Panc1 (cell line): Measurements from ENCODE around the gene HNRNPDL. TPM values are rescaled to one million over a fixed set of nuclear protein-coding genes. Genes with fewer than 3 reads are reported as not detected.
A peak's percentile ranks its signal among the peaks of the same experiment; 100 is the strongest.

Experiments used
- ATAC-seq: fragments of 200-7000 bp; cut with Tn5 transposase; 2 replicates; pipeline ENCODE4 v1.9.1; 2020; ENCODE audit warnings: mild to moderate bottlenecking, moderate library complexity
- BruUV-seq: library from RNA; stranded (reverse); fragments of 400-500 nt; replicated peaks from 2 replicates; lab custom pipeline; 2021; lab: Mats Ljungman, UMichigan
- CTCF ChIA-PET: fragments of 300-600 bp; sonication (Branson Sonifier 250); formaldehyde crosslinking; loops from one replicate; lab custom pipeline; 2022; ENCODE audit warnings: antibody characterized with exemption; lab: Charles Lee
- POLR2A ChIA-PET: fragments of 300-600 bp; sonication (Branson Sonifier 250); formaldehyde crosslinking; loops from one replicate; lab custom pipeline; 2022; ENCODE audit warnings: antibody characterized with exemption; lab: Charles Lee
- DNase-seq: peaks from one replicate; pipeline ENCODE4 v3.0.0-alpha.2; 2010; ENCODE audit warnings: low read depth, low spot score
- H3K27ac ChIP-seq: 2 replicates; pipeline ENCODE4 v1.5.1; 2011; ENCODE audit warnings: mild to moderate bottlenecking, low read length, inconsistent platforms
- H3K27me3 ChIP-seq: fragments of 200-500 bp; sonication (Bioruptor generic); 2 replicates; pipeline ENCODE4 v1.6.0; 2014; ENCODE audit warnings: low read length, inconsistent platforms; ENCODE audit not compliant: control insufficient read depth, insufficient read depth
- H3K36me3 ChIP-seq: fragments of 200-500 bp; sonication (Bioruptor generic); 2 replicates; pipeline ENCODE4 v1.5.1; 2014; ENCODE audit warnings: inconsistent platforms, mild to moderate bottlenecking, low read length, moderate library complexity; ENCODE audit not compliant: control insufficient read depth, insufficient read depth
- H3K4me1 ChIP-seq: 2 replicates; pipeline ENCODE4 v1.5.1; 2011; ENCODE audit warnings: inconsistent platforms, mild to moderate bottlenecking, low read length, moderate library complexity; ENCODE audit not compliant: control insufficient read depth, insufficient read depth
- H3K4me3 ChIP-seq, 2 experiments: 2 replicates each; pipeline ENCODE4 v1.5.1; 2011 to 2012; ENCODE audit warnings: low read depth in 2 of 2, low read length in 2 of 2, mild to moderate bottlenecking in 2 of 2, inconsistent platforms in 1 of 2, moderate library complexity in 1 of 2
- H3K9me3 ChIP-seq: fragments of 200-500 bp; sonication (Bioruptor generic); 2 replicates; pipeline ENCODE4 v1.5.1; 2014; ENCODE audit warnings: low read depth, mild to moderate bottlenecking, inconsistent platforms, low read length, moderate library complexity; ENCODE audit not compliant: control insufficient read depth, insufficient read depth
- CTCF ChIP-seq: fragments of 450-650 bp; IDR thresholded peaks from 2 replicates; pipeline ENCODE4 v1.5.1; 2017; ENCODE audit warnings: mild to moderate bottlenecking
- POLR2AphosphoS5 ChIP-seq: IDR thresholded peaks from 2 replicates; pipeline ENCODE4 v1.6.1; 2012; ENCODE audit warnings: mild to moderate bottlenecking, low read depth, low read length, moderate library complexity
- SIN3A ChIP-seq: IDR thresholded peaks from 2 replicates; pipeline ENCODE4 v1.6.1; 2012; ENCODE audit warnings: low read depth, mild to moderate bottlenecking, low read length, moderate library complexity, borderline replicate concordance; ENCODE audit not compliant: insufficient read depth
- TCF7L2 ChIP-seq: IDR thresholded peaks from 2 replicates; pipeline ENCODE4 v1.6.1; 2011; ENCODE audit warnings: mild to moderate bottlenecking, low read depth, low read length, inconsistent platforms
- in situ Hi-C: cut with HindIII; loops from 2 replicates; pipeline ENCODE4 v1.10.0; 2016; ENCODE audit warnings: low sequenced_read_pairs, low pct_unique_long_range_greater_than_20kb
- intact Hi-C: fragments of 100-400 bp; cut with micrococcal nuclease; formaldehyde crosslinking; loops from one replicate; pipeline ENCODE4 v1.10.0; 2022; ENCODE audit not compliant: unreplicated experiment
- total RNA-seq: library from RNA; stranded (reverse); gene quantifications from one replicate; pipeline ENCODE4 v1.2.1, GENCODE V29; 2021; ENCODE audit not compliant: unreplicated experiment
- TF ChIP-seq, protein P1 (sequence below), 2 experiments: IDR thresholded peaks; 2 replicates each; pipeline ENCODE4 v1.6.1; 2011 to 2012; ENCODE audit warnings: low read depth in 2 of 2, control low read depth in 1 of 2, low read length in 1 of 2, mild to moderate bottlenecking in 1 of 2, moderate library complexity in 1 of 2; ENCODE audit not compliant: insufficient read depth in 1 of 2

The HNRNPDL gene
- total RNA-seq, 1 experiment from 2014 or later = 146 TPM

- peaks cover 50% of the 10 kb centered on the region for H3K36me3 ChIP-seq
- H3K27me3 ChIP-seq = no peaks in the 10 kb centered on the region
- H3K4me1 ChIP-seq = peaks cover 10% of the 10 kb centered on the region; the same call in 1 of the 2 replicates
- POLR2A ChIA-PET = no interaction called here
- no TSS peak for BruUV-seq
- TF ChIP-seq POLR2AphosphoS5 = no peak
- TF ChIP-seq, protein P1, sequence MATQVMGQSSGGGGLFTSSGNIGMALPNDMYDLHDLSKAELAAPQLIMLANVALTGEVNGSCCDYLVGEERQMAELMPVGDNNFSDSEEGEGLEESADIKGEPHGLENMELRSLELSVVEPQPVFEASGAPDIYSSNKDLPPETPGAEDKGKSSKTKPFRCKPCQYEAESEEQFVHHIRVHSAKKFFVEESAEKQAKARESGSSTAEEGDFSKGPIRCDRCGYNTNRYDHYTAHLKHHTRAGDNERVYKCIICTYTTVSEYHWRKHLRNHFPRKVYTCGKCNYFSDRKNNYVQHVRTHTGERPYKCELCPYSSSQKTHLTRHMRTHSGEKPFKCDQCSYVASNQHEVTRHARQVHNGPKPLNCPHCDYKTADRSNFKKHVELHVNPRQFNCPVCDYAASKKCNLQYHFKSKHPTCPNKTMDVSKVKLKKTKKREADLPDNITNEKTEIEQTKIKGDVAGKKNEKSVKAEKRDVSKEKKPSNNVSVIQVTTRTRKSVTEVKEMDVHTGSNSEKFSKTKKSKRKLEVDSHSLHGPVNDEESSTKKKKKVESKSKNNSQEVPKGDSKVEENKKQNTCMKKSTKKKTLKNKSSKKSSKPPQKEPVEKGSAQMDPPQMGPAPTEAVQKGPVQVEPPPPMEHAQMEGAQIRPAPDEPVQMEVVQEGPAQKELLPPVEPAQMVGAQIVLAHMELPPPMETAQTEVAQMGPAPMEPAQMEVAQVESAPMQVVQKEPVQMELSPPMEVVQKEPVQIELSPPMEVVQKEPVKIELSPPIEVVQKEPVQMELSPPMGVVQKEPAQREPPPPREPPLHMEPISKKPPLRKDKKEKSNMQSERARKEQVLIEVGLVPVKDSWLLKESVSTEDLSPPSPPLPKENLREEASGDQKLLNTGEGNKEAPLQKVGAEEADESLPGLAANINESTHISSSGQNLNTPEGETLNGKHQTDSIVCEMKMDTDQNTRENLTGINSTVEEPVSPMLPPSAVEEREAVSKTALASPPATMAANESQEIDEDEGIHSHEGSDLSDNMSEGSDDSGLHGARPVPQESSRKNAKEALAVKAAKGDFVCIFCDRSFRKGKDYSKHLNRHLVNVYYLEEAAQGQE (IDR thresholded peaks at IDR 0.05; ENCODE audit: insufficient read depth in 1 of 2, low read depth in 2 of 2, low read length in 1 of 2) = no peak
- no peak for TF ChIP-seq SIN3A
- no peak for TF ChIP-seq CTCF
- TF ChIP-seq TCF7L2 = no peak
- H3K4me3 ChIP-seq = no peak overlapping the region
- intact Hi-C loops = no loop called here
- no peak overlapping the region for H3K27ac ChIP-seq
- in situ Hi-C loops = no loop called here
- CTCF ChIA-PET = no interaction called here
- H3K9me3 ChIP-seq = no peaks in the 10 kb centered on the region
- ATAC-seq (no peak), DNase-seq (no peak)
These were observed 7.6 kb downstream of the HNRNPDL start for GRCh38 chr4:82422616-82423015.

DNA sequence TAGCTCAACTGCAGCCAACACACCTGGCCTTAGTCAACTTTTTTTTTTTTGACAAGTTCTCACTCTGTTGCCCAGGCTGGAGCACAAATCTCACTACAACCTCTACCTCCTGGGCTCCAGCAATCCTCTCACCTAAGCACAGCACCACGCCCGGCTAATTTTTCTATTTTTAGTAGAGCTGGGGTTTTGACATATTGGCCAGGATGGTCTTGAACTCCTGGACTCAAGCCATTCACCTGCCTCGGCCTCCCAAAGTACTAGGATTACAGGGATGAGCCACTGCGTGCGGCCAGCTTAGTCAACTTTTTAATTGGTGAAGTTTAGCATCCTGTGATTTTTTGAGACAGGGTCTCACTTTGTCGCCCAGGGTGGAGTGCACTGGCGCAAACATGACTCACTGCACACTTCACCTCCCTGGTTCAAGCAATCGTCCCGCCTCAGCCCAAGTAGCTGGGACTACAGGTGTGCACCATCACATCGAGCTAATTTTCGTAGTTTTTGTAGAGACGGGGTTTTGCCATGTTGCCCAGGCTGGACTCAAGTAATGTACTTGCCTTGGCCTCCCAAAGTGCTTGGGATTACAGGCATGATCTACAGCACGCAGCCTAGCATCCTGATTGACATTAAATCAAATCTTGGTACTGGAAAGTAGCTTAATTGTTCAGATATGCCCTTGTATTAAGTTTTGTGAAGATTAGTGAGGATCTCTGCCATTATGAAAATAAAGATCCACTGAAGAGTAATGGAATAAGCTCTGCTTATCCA lies 8.3 kb downstream of the HNRNPDL start:
- BruUV-seq = no TSS peak
- CTCF ChIA-PET = no interaction called here
- no peak overlapping the region for H3K4me3 ChIP-seq
- POLR2A ChIA-PET = no interaction called here
- peaks cover 8% of the 10 kb centered on the region; the same call in 1 of the 2 replicates for H3K4me1 ChIP-seq
- TF ChIP-seq TCF7L2 = no peak
- TF ChIP-seq POLR2AphosphoS5 = peak; percentile 57; the same call in 1 of the 2 replicates
- no peaks in the 10 kb centered on the region for H3K27me3 ChIP-seq
- peaks cover 45% of the 10 kb centered on the region for H3K36me3 ChIP-seq
- DNase-seq (no peak), ATAC-seq (peak; percentile 63)
- no peaks in the 10 kb centered on the region for H3K9me3 ChIP-seq
- no peak overlapping the region for H3K27ac ChIP-seq
- in situ Hi-C loops = no loop called here
- intact Hi-C loops = no loop called here

- CTCF ChIA-PET = no interaction called here
These were observed 10.8 kb downstream of the HNRNPDL start for GRCh38 chr4:82419451-82419850.

More at GRCh38 chr4:82419451-82419850, 10.8 kb downstream of the HNRNPDL start:
- Histone ChIP-seq H3K4me1 (no peaks in the 10 kb centered on the region), H3K9me3 (no peaks in the 10 kb centered on the region), H3K27me3 (no peaks in the 10 kb centered on the region), H3K4me3 (no peak overlapping the region), H3K36me3 (peaks cover 20% of the 10 kb centered on the region), H3K27ac (no peak overlapping the region)
- TF ChIP-seq, protein P1 (IDR thresholded peaks at IDR 0.05; ENCODE audit: insufficient read depth in 1 of 2, low read depth in 2 of 2, low read length in 1 of 2) = no peak
- TF ChIP-seq SIN3A (no peak), CTCF (no peak), POLR2AphosphoS5 (no peak), TCF7L2 (no peak)
- no peak for ATAC-seq
- no peak for DNase-seq
- intact Hi-C loops (no loop called here), in situ Hi-C loops (no loop called here)
- POLR2A ChIA-PET = interaction anchor here (0.7 kb wide), 2 partner anchors 19 to 209 kb away, joined by 6 to 9 read pairs; no protein-coding TSS in a partner anchor
- no TSS peak for BruUV-seq
